D721Med (cell line): ENCODE data around the gene CELF6.

ENCODE experiments used
- DNase-seq: peaks from one replicate; pipeline ENCODE4 v3.0.0; 2011; ENCODE audit warnings: low spot score; ENCODE audit not compliant: insufficient read length
- FAIRE-seq: peaks from 2 replicates; lab custom pipeline; 2011; peaks lifted over from hg19 to GRCh38; lab: Jason Lieb, UNC
- TF ChIP-seq, protein P1 (sequence below): IDR thresholded peaks from 2 replicates; pipeline ENCODE4 v1.5.1; 2012; ENCODE audit warnings: mild to moderate bottlenecking, control low read depth; ENCODE audit not compliant: insufficient read depth; ENCODE audit errors: missing control alignments

CELF6 gene

GRCh38 chr15:72237029-72237852, 82.7 kb downstream of the CELF6 start:
- DNase-seq (no peak), FAIRE-seq (no peak)
- TF ChIP-seq, protein P1, sequence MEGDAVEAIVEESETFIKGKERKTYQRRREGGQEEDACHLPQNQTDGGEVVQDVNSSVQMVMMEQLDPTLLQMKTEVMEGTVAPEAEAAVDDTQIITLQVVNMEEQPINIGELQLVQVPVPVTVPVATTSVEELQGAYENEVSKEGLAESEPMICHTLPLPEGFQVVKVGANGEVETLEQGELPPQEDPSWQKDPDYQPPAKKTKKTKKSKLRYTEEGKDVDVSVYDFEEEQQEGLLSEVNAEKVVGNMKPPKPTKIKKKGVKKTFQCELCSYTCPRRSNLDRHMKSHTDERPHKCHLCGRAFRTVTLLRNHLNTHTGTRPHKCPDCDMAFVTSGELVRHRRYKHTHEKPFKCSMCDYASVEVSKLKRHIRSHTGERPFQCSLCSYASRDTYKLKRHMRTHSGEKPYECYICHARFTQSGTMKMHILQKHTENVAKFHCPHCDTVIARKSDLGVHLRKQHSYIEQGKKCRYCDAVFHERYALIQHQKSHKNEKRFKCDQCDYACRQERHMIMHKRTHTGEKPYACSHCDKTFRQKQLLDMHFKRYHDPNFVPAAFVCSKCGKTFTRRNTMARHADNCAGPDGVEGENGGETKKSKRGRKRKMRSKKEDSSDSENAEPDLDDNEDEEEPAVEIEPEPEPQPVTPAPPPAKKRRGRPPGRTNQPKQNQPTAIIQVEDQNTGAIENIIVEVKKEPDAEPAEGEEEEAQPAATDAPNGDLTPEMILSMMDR = no peak

GRCh38 chr15:72236381-72237003, 83.5 kb downstream of the CELF6 start:
- TF ChIP-seq, protein P1 = no peak
- DNase-seq (no peak), FAIRE-seq (no peak)

GRCh38 chr15:72235298-72235697, 84.7 kb downstream of the CELF6 start:
- TF ChIP-seq, protein P1 = no peak
- FAIRE-seq = no peak
- no peak for DNase-seq
